ENCODE data around the gene RIMBP2.

DNA sequence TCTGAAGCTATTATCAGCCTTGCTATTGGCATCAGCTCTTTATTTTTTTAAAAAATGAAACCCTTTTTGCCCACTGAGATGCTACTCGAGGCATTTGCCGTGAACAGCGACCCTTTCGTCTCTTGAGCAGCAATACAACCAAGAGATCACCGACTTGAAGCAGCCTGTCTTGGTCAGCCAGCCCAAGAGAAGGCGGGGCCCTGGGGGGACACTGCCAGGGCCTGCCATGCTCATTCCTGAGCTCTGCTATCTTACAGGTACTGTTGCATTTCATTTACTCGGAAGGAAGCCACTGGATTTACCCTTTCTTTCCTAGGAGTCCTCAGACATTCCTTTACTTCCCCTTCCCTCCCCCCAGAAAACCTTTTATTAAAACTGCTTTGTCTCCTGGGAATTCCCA, 361.7 kb downstream of the RIMBP2 start:
- TF ChIP-seq ELF2 (CRISPR knock-in tag; IDR thresholded peaks at IDR 0.05) = no peak
- no peak for TF ChIP-seq CHD1 (IDR thresholded peaks at IDR 0.05; ENCODE audit: low read length)
- TF ChIP-seq, protein P1, sequence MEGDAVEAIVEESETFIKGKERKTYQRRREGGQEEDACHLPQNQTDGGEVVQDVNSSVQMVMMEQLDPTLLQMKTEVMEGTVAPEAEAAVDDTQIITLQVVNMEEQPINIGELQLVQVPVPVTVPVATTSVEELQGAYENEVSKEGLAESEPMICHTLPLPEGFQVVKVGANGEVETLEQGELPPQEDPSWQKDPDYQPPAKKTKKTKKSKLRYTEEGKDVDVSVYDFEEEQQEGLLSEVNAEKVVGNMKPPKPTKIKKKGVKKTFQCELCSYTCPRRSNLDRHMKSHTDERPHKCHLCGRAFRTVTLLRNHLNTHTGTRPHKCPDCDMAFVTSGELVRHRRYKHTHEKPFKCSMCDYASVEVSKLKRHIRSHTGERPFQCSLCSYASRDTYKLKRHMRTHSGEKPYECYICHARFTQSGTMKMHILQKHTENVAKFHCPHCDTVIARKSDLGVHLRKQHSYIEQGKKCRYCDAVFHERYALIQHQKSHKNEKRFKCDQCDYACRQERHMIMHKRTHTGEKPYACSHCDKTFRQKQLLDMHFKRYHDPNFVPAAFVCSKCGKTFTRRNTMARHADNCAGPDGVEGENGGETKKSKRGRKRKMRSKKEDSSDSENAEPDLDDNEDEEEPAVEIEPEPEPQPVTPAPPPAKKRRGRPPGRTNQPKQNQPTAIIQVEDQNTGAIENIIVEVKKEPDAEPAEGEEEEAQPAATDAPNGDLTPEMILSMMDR (IDR thresholded peaks at IDR 0.05 in 2 of 3, conservative IDR thresholded peaks at IDR 0.05 in 1 of 3; ENCODE audit: insufficient read depth in 2 of 3, low read depth in 1 of 3, low read length in 3 of 3) = no peak
- no peak for TF ChIP-seq TARDBP (IDR thresholded peaks at IDR 0.05)

Data from K562 (cell line).